ENCODE results near the gene TYK2. TPM values are rescaled to one million over a fixed set of nuclear protein-coding genes. Genes with fewer than 3 reads are reported as not detected.
"Not testable (repeated sequence)": the region's sequence is repeated elsewhere in the genome, so short reads cannot be mapped to it uniquely, and the experiment has no call there.

Gene TYK2
- total and polyA plus RNA-seq, 9 donors: 55.4 to 118 (median 78.9) TPM

- no peaks in the 10 kb centered on the region for H3K36me3 ChIP-seq
- H3K9me3 ChIP-seq: no peaks in the 10 kb centered on the region
- 81 to 82% (median 81%) methylated on average over 6 of the region's 6 CpGs for WGBS, 3 donors
- no peak for DNase-seq
- intact Hi-C loops (cut with DNase I): no loop called here
- H3K27me3 ChIP-seq: no peaks in the 10 kb centered on the region
- no peak overlapping the region for H3K27ac ChIP-seq
- TF ChIP-seq EP300 (IDR thresholded peaks at IDR 0.05) (no peak), POLR2A (IDR thresholded peaks at IDR 0.05) (no peak), CTCF (IDR thresholded peaks at IDR 0.05) (no peak)
- H3K4me1 ChIP-seq (ENCODE audit: insufficient read depth): peaks cover 7% of the 10 kb centered on the region
- H3K4me3 ChIP-seq: no peak overlapping the region
These were observed 41.4 kb downstream of the TYK2 start for GRCh38 chr19:10338940-10339339.

- intact Hi-C loops (cut with DNase I); H3K27ac ChIP-seq; DNase-seq; H3K36me3 ChIP-seq; H3K27me3 ChIP-seq; H3K9me3 ChIP-seq; H3K4me3 ChIP-seq: not testable (repeated sequence)
- WGBS, 3 donors: 91 to 95% (median 95%) methylated on average over 9 of the region's 9 CpGs
- H3K4me1 ChIP-seq (ENCODE audit: insufficient read depth): peaks cover 12% of the 10 kb centered on the region
These were observed 43.6 kb downstream of the TYK2 start for GRCh38 chr19:10336725-10337124.

GRCh38 chr19:10335352-10335985 lies 44.9 kb downstream of the TYK2 start:
- no peaks in the 10 kb centered on the region for H3K36me3 ChIP-seq
- no peaks in the 10 kb centered on the region for H3K9me3 ChIP-seq
- no peaks in the 10 kb centered on the region for H3K27me3 ChIP-seq
- intact Hi-C loops (cut with DNase I): no loop called here
- DNase-seq: peak in 3 of 5 donors; percentile 21 to 51 (median 44)
- TF ChIP-seq EP300 (IDR thresholded peaks at IDR 0.05) (no peak), CTCF (IDR thresholded peaks at IDR 0.05) (no peak), POLR2A (IDR thresholded peaks at IDR 0.05) (no peak)
- peaks cover 12% of the 10 kb centered on the region for H3K4me1 ChIP-seq (ENCODE audit: insufficient read depth)
- WGBS, 3 donors: 44 to 55% (median 51%) methylated on average over 25 to 26 of the region's 26 CpGs
- H3K27ac ChIP-seq: peak overlapping the region in 1 of 2 donors; percentile 14
- H3K4me3 ChIP-seq: no peak overlapping the region

- Histone ChIP-seq H3K4me1 (ENCODE audit: insufficient read depth) (peaks cover 12% of the 10 kb centered on the region), H3K4me3 (peak overlapping the region; percentile 91), H3K27me3 (no peaks in the 10 kb centered on the region), H3K36me3 (no peaks in the 10 kb centered on the region), H3K27ac (peak overlapping the region in 1 of 2 donors; percentile 63), H3K9me3 (no peaks in the 10 kb centered on the region)
- 1 to 4% (median 3%) methylated on average over 48 to 59 of the region's 59 CpGs for WGBS, 3 donors
- DNase-seq: peak; percentile 94 to 98 (median 97)
- TF ChIP-seq CTCF (IDR thresholded peaks at IDR 0.05) (no peak), POLR2A (IDR thresholded peaks at IDR 0.05) (no peak), EP300 (IDR thresholded peaks at IDR 0.05) (no peak)
- intact Hi-C loops (cut with DNase I): loop anchor here in 1 of 4 donors (5.0 kb wide), 1 partner anchor 48 kb away; the partner anchor contains the start of gene TYK2
These were observed 45.6 kb downstream of the TYK2 start for GRCh38 chr19:10334588-10335351.

All from ovary (tissue), 9 donors.